SH-SY5Y (cell line): ENCODE measurements around the gene ROBO1.

Source experiments
- GATA2 ChIP-seq: IDR thresholded peaks from 2 replicates; pipeline ENCODE4 v1.6.1; 2011; ENCODE audit warnings: mild to moderate bottlenecking, low read depth, low read length
- GATA3 ChIP-seq: IDR thresholded peaks from 2 replicates; pipeline ENCODE4 v1.6.1; 2011; ENCODE audit warnings: low read depth, mild to moderate bottlenecking, low read length, moderate library complexity

DNA sequence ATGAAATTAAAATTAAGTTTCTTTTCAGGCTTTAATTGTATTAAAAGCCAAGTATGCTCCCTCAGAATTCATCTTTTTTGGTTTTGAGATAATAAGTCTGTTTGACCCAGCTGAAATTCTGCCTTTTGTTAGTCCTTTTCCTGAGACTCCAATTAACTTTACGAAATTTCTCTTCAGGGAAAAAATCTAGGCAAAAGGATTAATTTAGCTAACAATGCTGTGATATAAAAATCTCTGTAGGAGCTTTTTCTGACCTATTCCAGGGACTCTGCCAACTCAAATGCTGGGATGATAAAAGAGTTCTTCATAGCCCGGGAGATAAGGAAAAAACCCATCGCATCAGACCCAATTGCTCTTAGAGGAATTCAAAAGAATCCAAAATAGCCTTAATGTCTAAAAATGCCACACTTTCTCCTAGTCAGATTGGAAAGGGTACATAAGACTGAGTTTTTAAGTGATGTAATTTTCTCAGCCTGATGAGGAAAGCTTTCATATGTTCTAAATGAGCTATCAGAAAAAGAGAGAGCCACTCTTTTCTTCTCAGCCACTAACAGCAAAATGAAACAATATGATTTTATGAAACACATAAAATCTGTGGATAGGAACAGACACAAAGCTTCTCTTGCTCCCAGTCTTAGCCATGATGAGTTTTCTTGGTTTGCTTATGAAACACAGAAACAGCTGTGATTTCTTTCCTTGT, 405.1 kb downstream of the ROBO1 start:
- TF ChIP-seq GATA2: no peak
- no peak for TF ChIP-seq GATA3
